ENCODE measurements around the gene MASP1. TPM values are rescaled to one million over a fixed set of nuclear protein-coding genes. Genes with fewer than 3 reads are reported as not detected.

The MASP1 gene
- total and polyA plus RNA-seq, 2 donors (not counting 1 experiment from before 2014, with no cell fraction given) = not detected

DNA sequence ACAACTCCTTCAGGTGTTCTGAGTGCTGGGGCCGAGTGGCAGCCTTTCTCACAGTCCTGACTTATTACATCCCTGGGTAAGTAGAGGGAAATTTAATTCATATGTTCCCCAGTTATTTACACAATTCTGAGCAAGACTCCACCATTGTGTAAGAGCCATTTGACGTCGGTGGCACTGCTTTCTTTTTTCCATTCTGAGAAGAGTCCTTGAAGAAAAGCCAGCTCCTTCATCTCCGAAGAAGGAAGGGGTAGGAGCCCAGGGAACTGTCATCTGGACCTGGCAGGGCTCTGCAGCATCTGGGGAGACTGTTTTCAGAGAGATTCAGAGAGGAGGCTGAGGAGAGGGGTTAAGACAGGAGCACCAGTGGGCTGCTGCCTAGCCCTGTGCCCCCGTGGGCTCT, 22.6 kb upstream of the MASP1 start:
- no peak overlapping the region for H2AFZ ChIP-seq (ENCODE audit: insufficient read depth, low read depth, low read length, poor library complexity, severe bottlenecking)
- DNase-seq (no peak), ATAC-seq (ENCODE audit: low read depth) (no peak)
- TF ChIP-seq, protein P1, sequence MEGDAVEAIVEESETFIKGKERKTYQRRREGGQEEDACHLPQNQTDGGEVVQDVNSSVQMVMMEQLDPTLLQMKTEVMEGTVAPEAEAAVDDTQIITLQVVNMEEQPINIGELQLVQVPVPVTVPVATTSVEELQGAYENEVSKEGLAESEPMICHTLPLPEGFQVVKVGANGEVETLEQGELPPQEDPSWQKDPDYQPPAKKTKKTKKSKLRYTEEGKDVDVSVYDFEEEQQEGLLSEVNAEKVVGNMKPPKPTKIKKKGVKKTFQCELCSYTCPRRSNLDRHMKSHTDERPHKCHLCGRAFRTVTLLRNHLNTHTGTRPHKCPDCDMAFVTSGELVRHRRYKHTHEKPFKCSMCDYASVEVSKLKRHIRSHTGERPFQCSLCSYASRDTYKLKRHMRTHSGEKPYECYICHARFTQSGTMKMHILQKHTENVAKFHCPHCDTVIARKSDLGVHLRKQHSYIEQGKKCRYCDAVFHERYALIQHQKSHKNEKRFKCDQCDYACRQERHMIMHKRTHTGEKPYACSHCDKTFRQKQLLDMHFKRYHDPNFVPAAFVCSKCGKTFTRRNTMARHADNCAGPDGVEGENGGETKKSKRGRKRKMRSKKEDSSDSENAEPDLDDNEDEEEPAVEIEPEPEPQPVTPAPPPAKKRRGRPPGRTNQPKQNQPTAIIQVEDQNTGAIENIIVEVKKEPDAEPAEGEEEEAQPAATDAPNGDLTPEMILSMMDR (IDR thresholded peaks at IDR 0.05) = no peak
- TF ChIP-seq EZH2 (IDR thresholded peaks at IDR 0.05; ENCODE audit: borderline replicate concordance, insufficient read depth, low read depth, low read length, poor library complexity, severe bottlenecking) = no peak
- no peak overlapping the region for H3K4me2 ChIP-seq (replicated peaks; ENCODE audit: low read depth, low read length, poor library complexity, severe bottlenecking)
- Mint-ChIP-seq H3K27me3 (peaks cover 61% of the 10 kb centered on the region), H3K4me1 (peaks cover 6% of the 10 kb centered on the region), H3K9me3 (ENCODE audit: insufficient read depth) (no peaks in the 10 kb centered on the region), H3K4me3 (no peak overlapping the region), H3K27ac (no peak overlapping the region)
- WGBS (ENCODE audit: insufficient coverage) = 72% methylated on average over 4 of the region's 5 CpGs
- peaks cover 0 to 30% (median 20%) of the 10 kb centered on the region in 4 experiments for H3K27me3 ChIP-seq (replicated peaks in 1 of 4; ENCODE audit: control extremely low read depth in 1 of 4, control insufficient read depth in 3 of 4, insufficient read depth in 4 of 4, low read length in 3 of 4)
- intact Hi-C loops (cut with micrococcal nuclease) = no loop called here
- peaks cover 0 to 3% (median 0%) of the 10 kb centered on the region in 3 donors for H3K9me3 ChIP-seq (ENCODE audit: control extremely low read depth in 1 of 3, control insufficient read depth in 2 of 3, insufficient read depth in 1 of 3, low read length in 2 of 3)
- ChIA-PET CTCF (no interaction called here), POLR2A (no interaction called here)
- no peak overlapping the region for H3K9ac ChIP-seq (ENCODE audit: low read length)
- H3K36me3 ChIP-seq (replicated peaks in 1 of 2; ENCODE audit: control extremely low read depth in 1 of 2, control insufficient read depth in 1 of 2, extremely low read depth in 1 of 2, insufficient read depth in 2 of 2, low read length in 1 of 2) = no peaks in the 10 kb centered on the region
- H4K20me1 ChIP-seq (ENCODE audit: control insufficient read depth, insufficient read depth, low read length, poor library complexity, severe bottlenecking) = no peaks in the 10 kb centered on the region
- H3K27ac ChIP-seq (ENCODE audit: low read length in 2 of 2) = no peak overlapping the region
- H3K4me3 ChIP-seq (ENCODE audit: control extremely low read depth in 1 of 5, extremely low read depth in 1 of 5, insufficient read depth in 1 of 5, low read depth in 2 of 5, low read length in 4 of 5) = no peak overlapping the region
- H3K79me2 ChIP-seq (ENCODE audit: control insufficient read depth, insufficient read depth, low read length) = no peaks in the 10 kb centered on the region
- peaks cover 4% of the 10 kb centered on the region in 2 donors for H3K4me1 ChIP-seq (ENCODE audit: control insufficient read depth in 2 of 2, insufficient read depth in 2 of 2, low read length in 2 of 2)

- CTCF ChIA-PET = interaction anchor here (1.2 to 1.5 kb wide), 2 partner anchors 9 to 368 kb away, joined by 5 to 6 read pairs; no protein-coding TSS in a partner anchor
- POLR2A ChIA-PET = interaction anchor here (0.7 kb wide), 1 partner anchor 23 kb away, joined by 6 read pairs; no protein-coding TSS in a partner anchor
- no peak for TF ChIP-seq EZH2 (IDR thresholded peaks at IDR 0.05; ENCODE audit: borderline replicate concordance, insufficient read depth, low read depth, low read length, poor library complexity, severe bottlenecking)
- Histone ChIP-seq H3K79me2 (ENCODE audit: control insufficient read depth, insufficient read depth, low read length) (no peaks in the 10 kb centered on the region), H3K27me3 (replicated peaks in 1 of 4; ENCODE audit: control extremely low read depth in 1 of 4, control insufficient read depth in 3 of 4, insufficient read depth in 4 of 4, low read length in 3 of 4) (peaks cover 0 to 19% (median 9%) of the 10 kb centered on the region in 4 experiments), H3K4me1 (ENCODE audit: control insufficient read depth in 2 of 2, insufficient read depth in 2 of 2, low read length in 2 of 2) (no peaks in the 10 kb centered on the region), H2AFZ (ENCODE audit: insufficient read depth, low read depth, low read length, poor library complexity, severe bottlenecking) (no peak overlapping the region), H3K27ac (ENCODE audit: low read length in 2 of 2) (no peak overlapping the region), H3K4me2 (replicated peaks; ENCODE audit: low read depth, low read length, poor library complexity, severe bottlenecking) (no peak overlapping the region), H4K20me1 (ENCODE audit: control insufficient read depth, insufficient read depth, low read length, poor library complexity, severe bottlenecking) (no peaks in the 10 kb centered on the region), H3K36me3 (replicated peaks in 1 of 2; ENCODE audit: control extremely low read depth in 1 of 2, control insufficient read depth in 1 of 2, extremely low read depth in 1 of 2, insufficient read depth in 2 of 2, low read length in 1 of 2) (no peaks in the 10 kb centered on the region), H3K9ac (ENCODE audit: low read length) (no peak overlapping the region), H3K4me3 (ENCODE audit: control extremely low read depth in 1 of 5, extremely low read depth in 1 of 5, insufficient read depth in 1 of 5, low read depth in 2 of 5, low read length in 4 of 5) (no peak overlapping the region), H3K9me3 (ENCODE audit: control extremely low read depth in 1 of 3, control insufficient read depth in 2 of 3, insufficient read depth in 1 of 3, low read length in 2 of 3) (no peaks in the 10 kb centered on the region)
- Mint-ChIP-seq H3K4me3 (no peak overlapping the region), H3K27ac (no peak overlapping the region), H3K4me1 (no peaks in the 10 kb centered on the region), H3K27me3 (peaks cover 40% of the 10 kb centered on the region), H3K9me3 (ENCODE audit: insufficient read depth) (no peaks in the 10 kb centered on the region)
- 95% methylated on average over 2 of the region's 2 CpGs for WGBS (ENCODE audit: insufficient coverage)
- intact Hi-C loops (cut with micrococcal nuclease) = no loop called here
- ATAC-seq (ENCODE audit: low read depth) (no peak), DNase-seq (no peak)
Measured at GRCh38 chr3:187310954-187311470, 19.5 kb upstream of the MASP1 start.

Measured in B cell (primary cell).